OCI-LY3 (cell line): Measurements from ENCODE around the gene KNL1.

Experiments
- H2AFZ ChIP-seq: fragments of 200-600, 300-600 bp; shearing (Covaris generic); 2 replicates; pipeline ENCODE4 v1.6.0; 2014; ENCODE audit warnings: antibody characterized with exemption, low read depth, low read length
- H3K27ac ChIP-seq: fragments of 200-600, 300-600 bp; sonication (generic); 2 replicates; pipeline ENCODE4 v1.5.1; 2014; ENCODE audit warnings: mild to moderate bottlenecking, low read length, moderate library complexity, mixed read lengths
- H3K27me3 ChIP-seq: fragments of 200-600, 300-600 bp; sonication (generic); 2 replicates; pipeline ENCODE4 v1.6.1; 2014; ENCODE audit warnings: low read depth, low read length, mixed read lengths
- H3K36me3 ChIP-seq: fragments of 200-600, 300-600 bp; sonication (generic); replicated peaks from 2 replicates; pipeline ENCODE3; 2014; ENCODE audit warnings: low read depth, low read length, mixed read lengths
- H3K4me1 ChIP-seq: fragments of 300-600, 200-600 bp; sonication (generic); 2 replicates; pipeline ENCODE4 v1.6.1; 2014; ENCODE audit warnings: low read length, mixed read lengths
- H3K4me2 ChIP-seq: fragments of 200-600, 300-600 bp; sonication (generic); 2 replicates; pipeline ENCODE4 v1.6.1; 2014; ENCODE audit warnings: low read length, mixed read lengths
- H3K4me3 ChIP-seq: fragments of 300-600, 200-600 bp; sonication (generic); 2 replicates; pipeline ENCODE4 v1.5.1; 2014; ENCODE audit warnings: antibody characterized with exemption, mild to moderate bottlenecking, low read length, moderate library complexity
- H3K79me2 ChIP-seq: fragments of 300-600, 200-600 bp; shearing (Covaris generic); 2 replicates; pipeline ENCODE4 v1.6.1; 2014; ENCODE audit warnings: mild to moderate bottlenecking, low read length, mixed read lengths
- H3K9ac ChIP-seq: fragments of 300-600, 200-600 bp; shearing (Covaris generic); 2 replicates; pipeline ENCODE4 v1.6.0; 2014; ENCODE audit warnings: mild to moderate bottlenecking, low read length, moderate library complexity
- H3K9me3 ChIP-seq: fragments of 200-600, 300-600 bp; shearing (Covaris generic); 2 replicates; pipeline ENCODE4 v1.6.1; 2014; ENCODE audit warnings: low read length, mixed read lengths; ENCODE audit not compliant: insufficient read depth
- H4K20me1 ChIP-seq: fragments of 200-600, 300-600 bp; sonication (generic); 2 replicates; pipeline ENCODE4 v1.6.1; 2016; ENCODE audit warnings: low read length, mixed read lengths; ENCODE audit not compliant: insufficient read depth
- EZH2phosphoT487 ChIP-seq: fragments of 200-600 bp; shearing (Covaris generic); IDR thresholded peaks from 2 replicates; pipeline ENCODE4 v1.6.1; 2018; ENCODE audit warnings: antibody characterized with exemption, mixed run types, low read depth
- TF ChIP-seq, protein P1 (sequence below): fragments of 200-600, 300-600 bp; sonication (generic); IDR thresholded peaks from 2 replicates; pipeline ENCODE4 v1.5.1; 2014; ENCODE audit warnings: antibody characterized with exemption, low read length, low read depth

The KNL1 gene

GRCh38 chr15:40549894-40550293 is 44.2 kb upstream of the KNL1 start:
- H3K79me2 ChIP-seq, result no peaks in the 10 kb centered on the region
- peak overlapping the region; percentile 21; the same call in 1 of the 2 replicates for H3K9ac ChIP-seq
- TF ChIP-seq, protein P1, sequence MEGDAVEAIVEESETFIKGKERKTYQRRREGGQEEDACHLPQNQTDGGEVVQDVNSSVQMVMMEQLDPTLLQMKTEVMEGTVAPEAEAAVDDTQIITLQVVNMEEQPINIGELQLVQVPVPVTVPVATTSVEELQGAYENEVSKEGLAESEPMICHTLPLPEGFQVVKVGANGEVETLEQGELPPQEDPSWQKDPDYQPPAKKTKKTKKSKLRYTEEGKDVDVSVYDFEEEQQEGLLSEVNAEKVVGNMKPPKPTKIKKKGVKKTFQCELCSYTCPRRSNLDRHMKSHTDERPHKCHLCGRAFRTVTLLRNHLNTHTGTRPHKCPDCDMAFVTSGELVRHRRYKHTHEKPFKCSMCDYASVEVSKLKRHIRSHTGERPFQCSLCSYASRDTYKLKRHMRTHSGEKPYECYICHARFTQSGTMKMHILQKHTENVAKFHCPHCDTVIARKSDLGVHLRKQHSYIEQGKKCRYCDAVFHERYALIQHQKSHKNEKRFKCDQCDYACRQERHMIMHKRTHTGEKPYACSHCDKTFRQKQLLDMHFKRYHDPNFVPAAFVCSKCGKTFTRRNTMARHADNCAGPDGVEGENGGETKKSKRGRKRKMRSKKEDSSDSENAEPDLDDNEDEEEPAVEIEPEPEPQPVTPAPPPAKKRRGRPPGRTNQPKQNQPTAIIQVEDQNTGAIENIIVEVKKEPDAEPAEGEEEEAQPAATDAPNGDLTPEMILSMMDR, result no peak
- no peak for TF ChIP-seq EZH2phosphoT487
- peak overlapping the region; percentile 80 for H3K4me2 ChIP-seq
- H3K4me1 ChIP-seq, result peaks cover 58% of the 10 kb centered on the region
- H4K20me1 ChIP-seq, result no peaks in the 10 kb centered on the region
- no peaks in the 10 kb centered on the region for H3K27me3 ChIP-seq
- H3K36me3 ChIP-seq, result peaks cover 29% of the 10 kb centered on the region
- peak overlapping the region; percentile 87 for H3K27ac ChIP-seq
- no peak overlapping the region for H2AFZ ChIP-seq
- no peaks in the 10 kb centered on the region for H3K9me3 ChIP-seq
- peak overlapping the region; percentile 55 for H3K4me3 ChIP-seq

DNA sequence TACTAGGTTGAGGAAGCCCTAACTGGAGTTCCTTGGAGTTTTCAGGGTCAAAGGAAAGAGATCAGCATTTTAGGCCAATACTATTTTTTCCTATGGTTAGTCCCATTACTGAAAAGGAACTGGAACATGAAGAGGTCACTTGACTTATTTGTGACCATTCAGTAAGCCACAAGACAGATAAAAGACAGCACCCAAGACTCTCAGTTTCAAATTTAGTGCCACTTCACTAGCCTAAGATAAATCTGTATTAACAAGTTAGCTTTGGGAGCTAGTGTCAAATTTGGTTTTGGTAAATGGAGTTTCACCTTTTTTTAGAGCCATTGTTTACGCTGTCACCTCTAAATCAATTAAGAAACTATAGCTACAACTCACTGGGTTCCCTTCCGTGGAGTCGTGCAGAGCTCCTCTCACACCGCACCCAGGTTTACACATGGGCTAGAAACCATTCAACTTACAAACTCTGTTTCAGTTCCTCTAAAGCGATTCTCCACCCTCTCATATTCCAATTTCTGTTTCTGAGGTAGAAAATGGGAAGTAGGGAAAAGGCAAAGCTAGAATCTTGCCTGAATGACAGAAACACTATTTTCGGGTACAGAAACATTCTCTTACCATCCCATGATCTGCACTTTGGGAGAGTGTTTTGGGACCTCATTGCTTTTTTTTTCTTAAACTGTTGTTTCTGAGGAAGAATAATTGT is 43.6 kb upstream of the KNL1 start:
- Histone ChIP-seq H3K4me2 (peak overlapping the region; percentile 80), H3K4me1 (peaks cover 57% of the 10 kb centered on the region), H4K20me1 (no peaks in the 10 kb centered on the region), H3K9ac (peak overlapping the region; percentile 21; the same call in 1 of the 2 replicates), H3K9me3 (no peaks in the 10 kb centered on the region), H3K27ac (peak overlapping the region; percentile 87), H3K79me2 (no peaks in the 10 kb centered on the region), H3K36me3 (peaks cover 34% of the 10 kb centered on the region), H3K4me3 (peak overlapping the region; percentile 55), H2AFZ (no peak overlapping the region), H3K27me3 (no peaks in the 10 kb centered on the region)
- TF ChIP-seq, protein P1, result no peak
- TF ChIP-seq EZH2phosphoT487, result no peak

GRCh38 chr15:40554161-40554525 is 39.9 kb upstream of the KNL1 start:
- TF ChIP-seq, protein P1, result no peak
- no peak for TF ChIP-seq EZH2phosphoT487
- no peaks in the 10 kb centered on the region for H4K20me1 ChIP-seq
- H3K9me3 ChIP-seq, result no peaks in the 10 kb centered on the region
- peak overlapping the region; percentile 33 for H3K4me3 ChIP-seq
- H3K36me3 ChIP-seq, result peaks cover 32% of the 10 kb centered on the region
- H3K79me2 ChIP-seq, result no peaks in the 10 kb centered on the region
- peak overlapping the region; percentile 71 for H3K4me2 ChIP-seq
- H3K4me1 ChIP-seq, result peaks cover 55% of the 10 kb centered on the region
- no peak overlapping the region for H2AFZ ChIP-seq
- no peaks in the 10 kb centered on the region for H3K27me3 ChIP-seq
- H3K9ac ChIP-seq, result peak overlapping the region; percentile 37
- peak overlapping the region; percentile 56 for H3K27ac ChIP-seq

- no peaks in the 10 kb centered on the region for H4K20me1 ChIP-seq
Measured at GRCh38 chr15:40555876-40556275, 38.2 kb upstream of the KNL1 start.

More at GRCh38 chr15:40555876-40556275, 38.2 kb upstream of the KNL1 start:
- Histone ChIP-seq H3K4me3 (no peak overlapping the region), H3K9me3 (no peaks in the 10 kb centered on the region), H2AFZ (no peak overlapping the region), H3K36me3 (peaks cover 24% of the 10 kb centered on the region), H3K27me3 (no peaks in the 10 kb centered on the region), H3K9ac (no peak overlapping the region), H3K4me2 (no peak overlapping the region), H3K4me1 (peaks cover 38% of the 10 kb centered on the region), H3K27ac (no peak overlapping the region), H3K79me2 (no peaks in the 10 kb centered on the region)
- TF ChIP-seq, protein P1, result no peak
- TF ChIP-seq EZH2phosphoT487, result no peak
